ENCODE data around the gene RAD54L2. TPM values are rescaled to one million over a fixed set of nuclear protein-coding genes. Genes with fewer than 3 reads are reported as not detected.

The RAD54L2 gene
- polyA plus RNA-seq, 2 of the 4 experiments (the other 2 are of a cell fraction), result 4.8 to 6.4 TPM

GRCh38 chr3:51538459-51539290 lies at the start of gene RAD54L2 (continued):
- TF ChIP-seq ELK1 (IDR thresholded peaks at IDR 0.05; ENCODE audit: low read depth, low read length) (no peak), NFE2L2 (conservative IDR thresholded peaks at IDR 0.05; ENCODE audit: low read length) (no peak), RARB (CRISPR knock-in tag; IDR thresholded peaks at IDR 0.05) (no peak), KDM1A (IDR thresholded peaks at IDR 0.05; ENCODE audit: low read depth) (no peak)

- Histone ChIP-seq H3K4me1 (0 out of 3 replicates have a peak, but pooled peaks cover 4% of the 10 kb centered on the region), H3K4me2 (peak overlapping the region; percentile 78), H3K4me3 (peak overlapping the region; percentile 63), H3K27ac (peak overlapping the region; percentile 92 to 99), H3K9me3 (no peaks in the 10 kb centered on the region)
- DNase-seq (ENCODE audit: low read depth in 1 of 2, low spot score in 1 of 2), result peak; percentile 69 to 94
- POLR2A ChIA-PET, result interaction anchor here (0.8 to 2.1 kb wide), 21 partner anchors 10 to 930 kb away, joined by 3 to 11 read pairs (median 5); partner anchors contain the start of genes HEMK1, MANF, MAPKAPK3 and TEX264
- TF ChIP-seq NR3C1 (IDR thresholded peaks at IDR 0.05), result no peak
- no peak for TF ChIP-seq JUN (IDR thresholded peaks at IDR 0.05)
- TF ChIP-seq SMC3 (IDR thresholded peaks at IDR 0.05), result no peak
- TF ChIP-seq CHD4 (IDR thresholded peaks at IDR 0.05; ENCODE audit: borderline replicate concordance), result no peak
- TF ChIP-seq CBX8 (IDR thresholded peaks at IDR 0.05), result no peak
- TF ChIP-seq HMGXB4 (CRISPR knock-in tag; IDR thresholded peaks at IDR 0.05; ENCODE audit: borderline replicate concordance), result no peak
- no peak for TF ChIP-seq HES2 (IDR thresholded peaks at IDR 0.05)
- no peak for TF ChIP-seq ZNF302 (CRISPR knock-in tag; IDR thresholded peaks at IDR 0.05)
- no peak for TF ChIP-seq KDM1A (IDR thresholded peaks at IDR 0.05; ENCODE audit: low read depth)
- no peak for TF ChIP-seq POLR2AphosphoS2 (conservative IDR thresholded peaks at IDR 0.05; ENCODE audit: low read length)
- peak; percentile 51 for TF ChIP-seq MAX (IDR thresholded peaks at IDR 0.05)
- 0 out of 2 replicates have a peak, but pooled peaks have one; percentile 30 for TF ChIP-seq E2F6 (IDR thresholded peaks at IDR 0.05; ENCODE audit: borderline replicate concordance, low read depth)
- TF ChIP-seq FOSL2 (IDR thresholded peaks at IDR 0.05), result no peak
- no peak for TF ChIP-seq FOSL2 (CRISPR knock-in tag; IDR thresholded peaks at IDR 0.05)
- TF ChIP-seq RFX5 (IDR thresholded peaks at IDR 0.05), result no peak
- 0 out of 2 replicates have a peak, but pooled peaks have one; percentile 19 for TF ChIP-seq USF2 (IDR thresholded peaks at IDR 0.05)
- no peak for TF ChIP-seq EHF (CRISPR knock-in tag; IDR thresholded peaks at IDR 0.05)
- TF ChIP-seq MYC (IDR thresholded peaks at IDR 0.05; ENCODE audit: borderline replicate concordance, low read length), result peak; percentile 53; the same call in 1 of the 2 replicates
- CTCF ChIA-PET, result interaction anchor here (0.8 to 6.1 kb wide), 6 partner anchors 43 to 182 kb away, joined by 3 to 115 read pairs (median 8); partner anchors contain the start of genes RBM15B and TEX264
- ATAC-seq, result peak; percentile 86 to 88
- no peak for FAIRE-seq
- WGBS (ENCODE audit: missing lambda C conversion rate), result 2% methylated on average over 38 of the region's 43 CpGs
Observed at GRCh38 chr3:51498876-51499738, 39.4 kb upstream of the RAD54L2 start.

All from A549 (cell line).